ENCODE measurements around the gene TUSC2. TPM values are rescaled to one million over a fixed set of nuclear protein-coding genes. Genes with fewer than 3 reads are reported as not detected.

TUSC2 gene
- total and polyA plus RNA-seq, 2 donors (not counting 1 experiment from before 2014, with no cell fraction given), result 28.2 to 29.3 TPM

DNA sequence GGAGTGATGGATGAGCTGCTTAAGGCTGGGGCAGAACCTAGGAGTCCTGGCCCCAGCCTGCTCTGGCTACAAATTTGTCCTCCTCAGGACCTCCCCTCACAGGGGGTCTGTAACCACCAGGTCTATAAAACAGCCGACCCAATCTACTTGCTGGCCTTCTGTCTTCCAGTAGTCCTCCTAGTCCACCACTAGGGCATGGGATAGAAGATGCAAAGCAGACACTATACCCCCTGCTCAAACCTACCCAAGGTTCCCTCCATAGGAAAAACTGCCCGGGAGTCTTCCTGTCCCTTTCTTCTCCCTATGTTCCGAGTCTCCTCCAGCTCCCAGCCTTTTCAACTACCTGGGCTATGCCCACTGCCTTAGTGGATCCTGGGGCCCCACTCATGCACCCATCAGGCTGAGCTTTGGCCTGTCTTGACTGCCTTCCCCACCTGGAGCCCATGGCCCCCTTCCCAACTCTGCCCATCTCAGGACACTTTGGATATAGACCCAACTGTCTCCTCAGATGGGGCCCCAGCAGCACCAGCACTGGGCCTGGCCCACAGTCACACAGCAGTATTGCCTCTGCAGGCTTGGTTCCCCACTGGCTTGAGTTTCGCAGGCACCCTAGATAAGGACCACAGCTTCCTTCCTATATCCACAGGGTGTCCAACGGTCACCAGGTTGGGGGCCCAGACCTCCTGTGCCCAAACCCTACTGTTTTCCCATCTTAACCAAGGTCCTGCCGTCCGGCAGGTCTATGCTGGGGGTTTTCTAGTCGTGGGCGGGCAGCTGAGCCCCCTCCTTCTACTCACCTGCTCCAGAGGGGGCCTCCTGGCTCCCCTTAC, 29.9 kb downstream of the TUSC2 start:
- Histone ChIP-seq H2AFZ (ENCODE audit: insufficient read depth, low read depth, low read length, poor library complexity, severe bottlenecking) (peak overlapping the region; percentile 81), H3K4me1 (ENCODE audit: control insufficient read depth in 2 of 2, insufficient read depth in 2 of 2, low read length in 2 of 2) (peaks cover 18 to 25% of the 10 kb centered on the region in 2 donors), H3K27me3 (replicated peaks in 1 of 4; ENCODE audit: control extremely low read depth in 1 of 4, control insufficient read depth in 3 of 4, insufficient read depth in 4 of 4, low read length in 3 of 4) (no peaks in the 10 kb centered on the region), H3K79me2 (ENCODE audit: control insufficient read depth, insufficient read depth, low read length) (peaks cover 13% of the 10 kb centered on the region), H3K9ac (ENCODE audit: low read length) (peak overlapping the region; percentile 82), H3K27ac (ENCODE audit: low read length in 2 of 2) (peak overlapping the region; percentile 77 to 84), H3K4me3 (ENCODE audit: control extremely low read depth in 1 of 5, extremely low read depth in 1 of 5, insufficient read depth in 1 of 5, low read depth in 2 of 5, low read length in 4 of 5) (peak overlapping the region in 4 of 5 experiments; percentile 77 to 89 (median 88)), H3K9me3 (ENCODE audit: control extremely low read depth in 1 of 3, control insufficient read depth in 2 of 3, insufficient read depth in 1 of 3, low read length in 2 of 3) (no peaks in the 10 kb centered on the region), H4K20me1 (ENCODE audit: control insufficient read depth, insufficient read depth, low read length, poor library complexity, severe bottlenecking) (no peaks in the 10 kb centered on the region), H3K4me2 (replicated peaks; ENCODE audit: low read depth, low read length, poor library complexity, severe bottlenecking) (peak overlapping the region; percentile 89), H3K36me3 (replicated peaks in 1 of 2; ENCODE audit: control extremely low read depth in 1 of 2, control insufficient read depth in 1 of 2, extremely low read depth in 1 of 2, insufficient read depth in 2 of 2, low read length in 1 of 2) (peaks cover 0 to 4% of the 10 kb centered on the region in 2 experiments)
- intact Hi-C loops (cut with micrococcal nuclease), result loop anchor here (2.0 to 10.0 kb wide), 2 partner anchors 61 to 1087 kb away; partner anchors contain the start of genes GNAI2 and MANF
- Mint-ChIP-seq H3K9me3 (ENCODE audit: insufficient read depth) (no peaks in the 10 kb centered on the region), H3K4me3 (peak overlapping the region; percentile 100), H3K27ac (peak overlapping the region; percentile 100), H3K27me3 (no peaks in the 10 kb centered on the region), H3K4me1 (peaks cover 33% of the 10 kb centered on the region)
- 31% methylated on average over 8 of the region's 9 CpGs for WGBS (ENCODE audit: insufficient coverage)
- TF ChIP-seq EZH2 (IDR thresholded peaks at IDR 0.05; ENCODE audit: borderline replicate concordance, insufficient read depth, low read depth, low read length, poor library complexity, severe bottlenecking), result no peak
- TF ChIP-seq, protein P1, sequence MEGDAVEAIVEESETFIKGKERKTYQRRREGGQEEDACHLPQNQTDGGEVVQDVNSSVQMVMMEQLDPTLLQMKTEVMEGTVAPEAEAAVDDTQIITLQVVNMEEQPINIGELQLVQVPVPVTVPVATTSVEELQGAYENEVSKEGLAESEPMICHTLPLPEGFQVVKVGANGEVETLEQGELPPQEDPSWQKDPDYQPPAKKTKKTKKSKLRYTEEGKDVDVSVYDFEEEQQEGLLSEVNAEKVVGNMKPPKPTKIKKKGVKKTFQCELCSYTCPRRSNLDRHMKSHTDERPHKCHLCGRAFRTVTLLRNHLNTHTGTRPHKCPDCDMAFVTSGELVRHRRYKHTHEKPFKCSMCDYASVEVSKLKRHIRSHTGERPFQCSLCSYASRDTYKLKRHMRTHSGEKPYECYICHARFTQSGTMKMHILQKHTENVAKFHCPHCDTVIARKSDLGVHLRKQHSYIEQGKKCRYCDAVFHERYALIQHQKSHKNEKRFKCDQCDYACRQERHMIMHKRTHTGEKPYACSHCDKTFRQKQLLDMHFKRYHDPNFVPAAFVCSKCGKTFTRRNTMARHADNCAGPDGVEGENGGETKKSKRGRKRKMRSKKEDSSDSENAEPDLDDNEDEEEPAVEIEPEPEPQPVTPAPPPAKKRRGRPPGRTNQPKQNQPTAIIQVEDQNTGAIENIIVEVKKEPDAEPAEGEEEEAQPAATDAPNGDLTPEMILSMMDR (IDR thresholded peaks at IDR 0.05), result no peak
- DNase-seq (no peak), ATAC-seq (ENCODE audit: low read depth) (no peak)
- POLR2A ChIA-PET, result interaction anchor here (0.6 to 2.5 kb wide), 7 partner anchors 16 to 62 kb away, joined by 3 to 27 read pairs (median 9); partner anchors contain the start of genes CYB561D2, GNAI2, HYAL2 and NPRL2
- CTCF ChIA-PET, result interaction anchor here (1.0 to 3.2 kb wide), 7 partner anchors 23 to 68 kb away, joined by 3 to 28 read pairs (median 9); partner anchors contain the start of genes CYB561D2, GNAI2, HYAL2 and NPRL2
